Central memory CD8-positive, alpha-beta T cell (primary cell): ENCODE data around the gene MUC4.
"Not testable (repeated sequence)": the region's sequence is repeated elsewhere in the genome, so short reads cannot be mapped to it uniquely, and the experiment has no call there.

Experiments used
- ATAC-seq: fragments of 150-1000 bp; cut with Tn5 transposase; replicated peaks from 2 replicates; pipeline ENCODE4 v1.10.0; 2022; ENCODE audit warnings: mild to moderate bottlenecking, moderate FRiP score, moderate number of reproducible peaks; ENCODE audit not compliant: poor library complexity, severe bottlenecking; ENCODE audit errors: extremely low read depth
- DNase-seq, 2 donors: peaks; one replicate each; pipeline ENCODE4 v3.0.0; 2021; ENCODE audit warnings: low spot score in 2 of 2
- H3K27ac Mint-ChIP-seq: one replicate; pipeline ENCODE4 v1.8.0; 2022; ENCODE audit warnings: low read depth, mild to moderate bottlenecking, moderate library complexity, mixed read lengths
- H3K27me3 Mint-ChIP-seq: one replicate; pipeline ENCODE4 v1.8.0; 2022; ENCODE audit warnings: mixed read lengths
- H3K36me3 Mint-ChIP-seq: one replicate; pipeline ENCODE4 v1.8.0; 2022; ENCODE audit warnings: mild to moderate bottlenecking, moderate library complexity, mixed read lengths; ENCODE audit not compliant: insufficient read depth
- H3K4me1 Mint-ChIP-seq: one replicate; pipeline ENCODE4 v1.8.0; 2022; ENCODE audit warnings: mixed read lengths
- H3K4me3 Mint-ChIP-seq: one replicate; pipeline ENCODE4 v1.8.0; 2022; ENCODE audit warnings: mild to moderate bottlenecking, moderate library complexity, mixed read lengths
- H3K9me3 Mint-ChIP-seq: one replicate; pipeline ENCODE4 v1.8.0; 2022; ENCODE audit warnings: mixed read lengths

The MUC4 gene

DNA sequence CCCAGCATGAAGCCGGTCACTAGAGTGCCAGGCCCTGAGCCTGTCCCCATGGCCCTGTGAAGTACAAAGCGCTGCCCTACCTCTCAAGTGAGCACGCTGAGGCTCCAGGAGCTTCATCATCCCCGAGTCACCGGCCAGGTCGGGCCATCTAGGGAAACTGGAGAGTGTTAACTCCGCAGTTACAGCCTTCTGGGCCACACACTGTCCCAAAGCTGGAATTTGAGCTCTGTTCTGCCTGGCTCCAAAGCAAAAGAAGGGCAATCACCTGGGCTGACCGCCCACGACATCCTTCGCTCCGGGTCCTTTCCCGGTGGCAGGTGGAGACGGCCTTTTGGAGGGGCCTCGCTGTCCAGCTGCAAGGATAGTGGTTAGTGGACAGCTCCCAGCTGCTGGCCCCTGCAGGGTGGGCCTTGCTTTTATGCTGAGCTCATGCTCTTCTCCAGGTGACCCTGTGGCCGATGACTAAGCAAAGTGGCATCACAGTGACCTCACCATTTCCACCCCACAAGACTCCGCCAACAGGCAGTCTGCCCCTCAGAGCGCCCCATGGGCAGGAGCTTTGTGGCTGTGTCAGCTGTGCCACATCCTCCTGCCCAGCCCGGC lies 3.5 kb upstream of the MUC4 start:
- no peaks in the 10 kb centered on the region for H3K9me3 Mint-ChIP-seq
- DNase-seq: no peak
- no peak overlapping the region for H3K4me3 Mint-ChIP-seq
- peaks cover 10% of the 10 kb centered on the region for H3K36me3 Mint-ChIP-seq
- H3K27ac Mint-ChIP-seq: no peak overlapping the region
- peaks cover 15% of the 10 kb centered on the region for H3K4me1 Mint-ChIP-seq
- peaks cover 27% of the 10 kb centered on the region for H3K27me3 Mint-ChIP-seq
- no peak for ATAC-seq

DNA sequence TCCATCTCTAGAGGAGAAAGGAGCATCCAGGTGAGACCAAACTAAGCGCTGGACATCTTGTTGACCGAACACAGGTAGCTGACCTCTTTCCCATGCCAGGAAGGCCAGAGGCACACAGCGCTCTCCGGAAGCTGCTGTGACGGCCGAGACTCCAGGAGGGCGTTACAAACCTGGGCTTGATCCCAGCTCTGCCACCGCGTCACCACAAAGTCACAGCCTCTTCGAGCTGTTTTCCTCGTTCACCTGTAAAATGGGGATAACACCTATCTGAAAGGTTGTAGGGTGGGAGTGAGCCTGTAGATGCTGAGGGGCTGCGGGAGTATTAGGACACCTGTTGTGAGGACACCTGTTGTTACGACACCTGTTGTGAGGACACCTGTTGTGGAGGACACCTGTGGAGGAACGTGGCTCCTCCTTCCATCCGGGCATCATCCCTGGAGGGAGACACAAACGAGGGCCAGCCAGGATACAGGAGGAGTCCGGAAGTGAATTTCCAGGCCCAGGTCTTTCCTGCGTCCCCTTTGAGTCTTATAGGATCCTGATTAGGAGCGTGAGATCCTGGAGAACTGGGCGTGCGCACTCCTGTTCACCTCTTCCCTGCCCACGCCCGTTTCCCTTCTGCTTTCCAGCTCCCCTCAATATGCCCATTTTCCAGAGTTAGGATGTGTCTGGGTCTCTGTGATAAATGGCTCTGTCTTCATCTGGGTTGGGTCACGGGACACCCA lies 2.3 kb upstream of the MUC4 start:
- Mint-ChIP-seq H3K9me3 (no peaks in the 10 kb centered on the region), H3K27ac (no peak overlapping the region), H3K27me3 (peaks cover 28% of the 10 kb centered on the region), H3K4me1 (peaks cover 15% of the 10 kb centered on the region), H3K4me3 (no peak overlapping the region), H3K36me3 (peaks cover 10% of the 10 kb centered on the region)
- no peak for DNase-seq
- no peak for ATAC-seq

DNA sequence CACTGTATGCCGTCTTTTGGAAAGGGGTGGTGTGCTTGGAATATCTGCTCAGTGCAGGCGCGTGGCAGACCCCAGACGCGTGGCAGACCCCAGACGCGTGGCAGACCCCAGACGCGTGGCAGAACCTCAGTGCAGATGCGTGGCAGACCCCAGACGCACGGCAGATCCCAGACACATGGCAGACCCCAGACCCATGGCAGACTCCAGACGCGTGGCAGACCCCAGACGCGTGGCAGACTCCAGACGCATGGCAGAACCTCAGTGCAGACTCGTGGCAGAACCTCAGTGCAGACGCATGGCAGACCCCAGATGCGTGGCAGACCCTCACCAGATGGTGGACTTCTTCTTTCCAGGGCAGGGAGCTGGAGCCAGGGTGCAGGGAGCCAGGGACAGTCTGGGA lies 637 bp upstream of the MUC4 start:
- no peaks in the 10 kb centered on the region for H3K9me3 Mint-ChIP-seq
- peaks cover 28% of the 10 kb centered on the region for H3K27me3 Mint-ChIP-seq
- no peak overlapping the region for H3K27ac Mint-ChIP-seq
- peaks cover 13% of the 10 kb centered on the region for H3K4me1 Mint-ChIP-seq
- DNase-seq (no peak), ATAC-seq (no peak)
- peaks cover 10% of the 10 kb centered on the region for H3K36me3 Mint-ChIP-seq
- no peak overlapping the region for H3K4me3 Mint-ChIP-seq

DNA sequence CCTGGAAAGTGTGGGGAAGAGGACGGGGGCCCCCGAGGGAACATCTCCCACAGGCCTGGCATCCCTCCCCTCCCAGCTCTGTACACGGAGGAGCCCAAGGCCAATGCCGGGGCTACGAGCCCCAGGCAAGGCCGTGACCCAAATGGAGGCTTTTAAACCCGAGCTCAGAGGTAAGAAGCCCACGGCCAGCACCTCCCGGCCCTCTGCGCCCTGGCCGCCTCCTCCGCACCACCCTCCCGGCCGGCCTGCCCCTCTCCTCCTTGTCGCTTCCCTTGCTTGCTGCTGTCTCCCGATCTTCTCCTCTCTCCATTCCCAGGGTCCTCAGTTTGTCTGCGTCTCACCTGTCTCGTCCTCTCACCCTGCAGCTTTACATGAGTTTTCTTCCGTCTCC lies 1.3 kb downstream of the MUC4 start:
- H3K27ac Mint-ChIP-seq: no peak overlapping the region
- ATAC-seq (no peak), DNase-seq (no peak)
- H3K4me3 Mint-ChIP-seq: no peak overlapping the region
- H3K4me1 Mint-ChIP-seq: no peaks in the 10 kb centered on the region
- peaks cover 28% of the 10 kb centered on the region for H3K27me3 Mint-ChIP-seq
- no peaks in the 10 kb centered on the region for H3K9me3 Mint-ChIP-seq
- no peaks in the 10 kb centered on the region for H3K36me3 Mint-ChIP-seq

DNA sequence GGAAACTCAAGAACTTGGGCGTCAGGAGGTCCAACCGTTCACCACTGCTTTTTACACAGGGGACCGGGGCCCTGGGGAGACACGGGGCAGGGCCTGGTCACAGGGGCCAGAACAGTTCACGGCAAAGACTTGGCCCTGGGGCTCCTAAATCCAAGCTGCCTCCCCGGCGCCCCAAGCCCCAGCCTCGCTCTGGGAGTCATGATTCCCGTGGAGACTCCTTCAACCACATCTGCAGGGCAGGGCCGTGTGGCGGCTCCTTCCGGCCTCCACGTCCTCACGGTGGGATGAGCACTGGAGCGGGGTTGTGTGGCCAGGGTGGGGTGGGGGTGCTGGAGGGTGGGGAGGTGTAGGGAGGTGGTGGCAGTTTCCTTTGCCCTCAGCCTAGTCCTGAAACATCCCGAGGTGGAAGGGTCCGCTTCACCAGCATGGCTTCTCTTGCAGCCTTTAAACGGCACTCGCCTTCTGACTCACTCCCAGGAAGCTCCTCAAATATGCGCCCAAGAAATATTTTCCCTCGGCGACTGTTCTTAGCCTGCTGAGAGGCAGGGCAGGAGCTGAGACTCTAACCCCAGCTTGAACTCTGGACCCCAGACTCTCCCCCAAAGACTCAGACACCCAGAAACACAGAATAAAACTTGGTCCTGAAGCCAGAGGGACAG lies 1.8 kb downstream of the MUC4 start:
- Mint-ChIP-seq H3K4me1 (peaks cover 4% of the 10 kb centered on the region), H3K9me3 (no peaks in the 10 kb centered on the region), H3K36me3 (no peaks in the 10 kb centered on the region), H3K27ac (no peak overlapping the region), H3K4me3 (no peak overlapping the region), H3K27me3 (peaks cover 28% of the 10 kb centered on the region)
- no peak for DNase-seq
- no peak for ATAC-seq

DNA sequence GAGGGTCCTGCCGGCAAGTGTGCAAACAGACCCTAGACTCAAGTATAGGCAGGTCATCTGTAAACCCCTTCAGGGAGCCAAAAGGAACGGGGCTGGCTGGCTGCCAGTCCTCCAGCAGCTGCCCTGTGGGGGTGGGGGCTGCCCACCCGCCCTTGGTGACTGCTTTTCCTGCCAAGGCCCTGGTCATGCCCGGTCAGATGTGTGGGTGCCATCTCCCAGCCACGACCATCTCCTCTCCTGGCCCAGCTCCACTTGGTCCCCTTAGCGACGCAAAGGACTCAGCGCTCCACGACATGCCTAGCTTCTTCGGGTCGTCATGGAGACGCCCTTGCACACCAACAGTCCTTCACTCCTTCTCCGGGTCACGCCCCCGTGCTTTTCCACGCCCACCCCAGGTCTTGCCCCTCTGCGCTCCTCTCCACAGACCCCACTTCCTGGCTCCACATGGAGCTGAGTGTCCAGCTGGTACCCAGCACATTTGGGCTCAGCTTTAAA lies 2.4 kb downstream of the MUC4 start:
- no peaks in the 10 kb centered on the region for H3K9me3 Mint-ChIP-seq
- no peak overlapping the region for H3K27ac Mint-ChIP-seq
- H3K36me3 Mint-ChIP-seq: no peaks in the 10 kb centered on the region
- ATAC-seq (no peak), DNase-seq (no peak)
- peaks cover 9% of the 10 kb centered on the region for H3K4me1 Mint-ChIP-seq
- peaks cover 28% of the 10 kb centered on the region for H3K27me3 Mint-ChIP-seq
- H3K4me3 Mint-ChIP-seq: no peak overlapping the region

DNA sequence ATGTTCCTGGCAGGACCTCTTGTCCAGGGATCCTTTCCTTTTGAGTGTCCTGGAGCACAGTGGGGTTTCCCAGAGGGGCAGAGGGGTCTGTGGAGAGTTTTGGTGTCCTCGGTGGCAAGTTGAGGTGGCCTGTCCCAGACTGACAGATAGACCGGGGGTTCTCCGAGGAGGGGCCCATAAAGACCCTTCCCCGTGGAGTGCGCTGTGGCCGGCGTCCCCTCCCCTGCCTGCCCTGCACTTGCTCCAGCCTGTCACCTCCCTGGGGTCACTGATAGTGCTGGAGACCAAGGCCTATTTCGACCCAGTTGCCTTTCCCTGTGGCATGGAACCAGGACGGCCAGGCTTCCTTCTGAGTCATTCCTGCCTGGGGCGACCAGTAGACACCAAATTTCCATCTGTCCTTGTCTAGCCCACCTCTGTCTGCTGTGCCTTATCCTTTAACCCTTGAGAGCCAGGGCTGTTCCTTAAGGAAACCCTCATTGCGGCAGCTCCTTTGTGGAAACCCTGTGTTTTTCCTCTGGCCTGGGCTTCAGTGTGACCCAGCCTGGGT lies 2.9 kb downstream of the MUC4 start:
- H3K4me3 Mint-ChIP-seq: no peak overlapping the region
- ATAC-seq: no peak

DNA sequence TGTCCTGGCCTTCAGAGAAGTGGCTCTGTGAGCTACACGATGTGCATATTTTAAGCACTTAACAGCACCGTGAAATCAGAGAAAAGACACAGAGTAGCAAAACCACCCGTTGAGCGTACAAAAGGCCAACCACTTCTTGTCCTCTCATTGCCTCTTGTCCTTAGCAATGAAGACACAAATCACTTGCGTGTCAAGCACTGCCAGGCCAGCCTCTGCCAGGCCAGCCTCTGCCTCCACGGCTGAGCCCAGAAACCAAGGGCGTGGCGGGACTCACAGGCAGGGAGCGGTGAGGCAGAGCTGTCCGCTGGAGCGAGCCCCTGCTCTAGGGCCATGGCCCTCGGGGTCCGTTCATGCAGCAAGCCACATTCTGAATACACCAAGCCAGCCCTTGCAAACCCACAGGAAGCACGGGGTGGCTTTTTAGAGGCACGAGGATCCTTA lies 4.0 kb downstream of the MUC4 start:
- DNase-seq: no peak
- no peak overlapping the region for H3K27ac Mint-ChIP-seq
- no peaks in the 10 kb centered on the region for H3K36me3 Mint-ChIP-seq
- H3K27me3 Mint-ChIP-seq: peaks cover 26% of the 10 kb centered on the region
- H3K9me3 Mint-ChIP-seq: no peaks in the 10 kb centered on the region
- no peak overlapping the region for H3K4me3 Mint-ChIP-seq
- H3K4me1 Mint-ChIP-seq: peaks cover 26% of the 10 kb centered on the region
- ATAC-seq: no peak

More for the DNA sequence above, 2.9 kb downstream of the MUC4 start:
- H3K36me3 Mint-ChIP-seq: no peaks in the 10 kb centered on the region
- DNase-seq: no peak
- peaks cover 15% of the 10 kb centered on the region for H3K4me1 Mint-ChIP-seq
- no peak overlapping the region for H3K27ac Mint-ChIP-seq
- H3K27me3 Mint-ChIP-seq: peaks cover 28% of the 10 kb centered on the region
- H3K9me3 Mint-ChIP-seq: no peaks in the 10 kb centered on the region

DNA sequence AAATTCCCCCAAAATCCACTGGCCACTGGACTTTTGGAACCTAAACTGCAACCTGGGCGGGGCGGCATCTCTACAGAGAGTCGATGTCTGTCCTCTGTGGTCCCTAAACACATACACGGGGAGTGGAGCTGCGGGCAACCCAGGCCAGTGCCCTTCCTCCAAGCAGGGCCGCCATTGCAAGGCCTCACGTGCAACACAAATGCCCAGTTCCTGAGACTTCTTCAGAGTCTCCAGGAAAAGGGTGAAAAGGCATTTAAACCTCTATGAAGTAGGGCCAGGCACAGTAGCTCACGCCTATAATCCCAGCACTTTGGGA lies 4.9 kb downstream of the MUC4 start:
- ATAC-seq (no peak), DNase-seq (no peak)
- Mint-ChIP-seq H3K4me3 (no peak overlapping the region), H3K4me1 (peaks cover 34% of the 10 kb centered on the region), H3K27ac (no peak overlapping the region), H3K27me3 (peaks cover 22% of the 10 kb centered on the region), H3K36me3 (no peaks in the 10 kb centered on the region), H3K9me3 (no peaks in the 10 kb centered on the region)

DNA sequence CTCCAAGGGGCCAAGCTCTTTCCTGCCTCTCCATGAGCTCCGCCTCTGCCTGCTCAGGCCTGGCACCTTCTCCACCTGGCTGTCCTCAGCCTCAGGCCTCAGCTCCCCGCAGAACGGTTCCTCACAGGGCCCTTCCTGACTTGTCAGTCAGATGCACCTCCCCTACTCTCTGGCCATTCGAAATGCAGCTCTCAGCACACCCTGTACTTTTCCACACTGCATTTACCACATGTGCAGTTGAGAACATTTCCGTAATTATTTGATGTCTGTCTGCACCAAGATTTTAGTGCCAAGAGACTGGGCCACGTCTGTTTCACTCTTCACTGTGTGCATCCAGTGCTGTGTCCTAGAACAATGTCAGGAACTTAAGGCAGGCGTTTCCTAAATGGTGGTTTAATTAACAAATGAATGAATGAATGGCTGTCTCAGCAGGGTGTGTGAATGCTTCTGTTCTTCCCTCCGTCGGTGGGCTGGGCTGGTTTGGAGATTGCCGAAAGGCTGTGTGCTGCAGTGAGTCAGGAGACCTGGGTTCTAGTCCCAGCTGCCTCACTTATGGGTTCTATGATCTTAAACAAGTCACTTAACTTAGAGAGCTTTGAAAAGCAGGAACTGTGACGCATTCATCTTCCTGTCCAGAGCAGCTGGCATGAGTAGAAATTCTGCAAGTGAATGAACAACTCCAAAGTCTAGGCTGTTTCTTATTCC lies 5.4 kb downstream of the MUC4 start:
- ATAC-seq (no peak), DNase-seq (no peak)
- no peak overlapping the region for H3K4me3 Mint-ChIP-seq
- H3K36me3 Mint-ChIP-seq: no peaks in the 10 kb centered on the region
- H3K27me3 Mint-ChIP-seq: peaks cover 22% of the 10 kb centered on the region
- peaks cover 39% of the 10 kb centered on the region for H3K4me1 Mint-ChIP-seq
- no peaks in the 10 kb centered on the region for H3K9me3 Mint-ChIP-seq
- H3K27ac Mint-ChIP-seq: no peak overlapping the region

DNA sequence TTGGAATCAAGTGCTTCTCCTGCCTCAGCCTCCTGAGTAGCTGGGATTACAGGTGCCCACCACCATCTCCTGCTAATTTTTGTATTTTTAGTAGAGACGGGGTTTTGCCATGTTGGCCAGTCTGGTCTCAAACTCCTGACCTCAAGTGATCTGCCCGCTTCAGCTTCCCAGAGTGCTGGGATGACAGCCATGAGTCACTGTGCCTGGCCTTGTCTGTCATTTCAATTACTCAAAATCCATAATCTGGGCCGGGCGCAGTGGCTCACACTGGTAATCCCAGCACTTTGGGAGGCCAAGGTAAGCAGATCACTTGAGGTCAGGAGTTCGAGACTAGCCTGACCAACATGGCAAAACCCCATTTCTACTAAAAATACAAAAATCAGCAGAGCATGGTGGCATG lies 6.1 kb downstream of the MUC4 start:
- not testable (repeated sequence) for DNase-seq, H3K4me3 Mint-ChIP-seq, ATAC-seq, H3K36me3 Mint-ChIP-seq, H3K9me3 Mint-ChIP-seq, H3K27ac Mint-ChIP-seq
- Mint-ChIP-seq H3K4me1 (peaks cover 41% of the 10 kb centered on the region), H3K27me3 (peaks cover 15% of the 10 kb centered on the region)

DNA sequence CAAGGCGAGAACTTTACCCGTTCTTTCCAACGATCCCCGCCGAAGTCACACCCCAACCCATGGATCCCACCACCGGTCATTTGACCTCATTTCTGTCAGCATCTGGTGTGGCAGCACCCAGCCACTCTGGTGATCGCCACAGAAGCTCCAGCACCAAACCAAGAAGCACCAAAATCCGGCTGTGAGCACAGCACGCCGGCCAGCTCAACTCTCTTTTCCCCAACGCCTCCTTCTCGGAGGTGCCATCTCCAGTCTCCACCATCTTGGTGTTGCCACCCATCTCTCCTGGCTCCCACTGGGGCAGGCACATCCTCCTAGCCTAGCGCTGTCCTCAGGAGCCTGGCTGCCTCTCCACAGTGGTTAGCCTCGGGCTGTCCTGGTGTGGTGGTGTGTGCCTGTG lies 6.5 kb downstream of the MUC4 start:
- Mint-ChIP-seq H3K27me3 (peaks cover 11% of the 10 kb centered on the region), H3K27ac (no peak overlapping the region), H3K4me1 (peaks cover 41% of the 10 kb centered on the region), H3K9me3 (no peaks in the 10 kb centered on the region), H3K4me3 (no peak overlapping the region), H3K36me3 (no peaks in the 10 kb centered on the region)
- DNase-seq: no peak
- no peak for ATAC-seq
